OCI-LY3 (cell line): Measurements from ENCODE around the gene RPH3AL.

ENCODE experiments used
- H2AFZ ChIP-seq: fragments of 200-600, 300-600 bp; shearing (Covaris generic); 2 replicates; pipeline ENCODE4 v1.6.0; 2014; ENCODE audit warnings: antibody characterized with exemption, low read depth, low read length
- H3K27ac ChIP-seq: fragments of 200-600, 300-600 bp; sonication (generic); 2 replicates; pipeline ENCODE4 v1.5.1; 2014; ENCODE audit warnings: mild to moderate bottlenecking, low read length, moderate library complexity, mixed read lengths
- H3K27me3 ChIP-seq: fragments of 200-600, 300-600 bp; sonication (generic); 2 replicates; pipeline ENCODE4 v1.6.1; 2014; ENCODE audit warnings: low read depth, low read length, mixed read lengths
- H3K36me3 ChIP-seq: fragments of 200-600, 300-600 bp; sonication (generic); replicated peaks from 2 replicates; pipeline ENCODE3; 2014; ENCODE audit warnings: low read depth, low read length, mixed read lengths
- H3K4me1 ChIP-seq: fragments of 300-600, 200-600 bp; sonication (generic); 2 replicates; pipeline ENCODE4 v1.6.1; 2014; ENCODE audit warnings: low read length, mixed read lengths
- H3K4me2 ChIP-seq: fragments of 200-600, 300-600 bp; sonication (generic); 2 replicates; pipeline ENCODE4 v1.6.1; 2014; ENCODE audit warnings: low read length, mixed read lengths
- H3K4me3 ChIP-seq: fragments of 300-600, 200-600 bp; sonication (generic); 2 replicates; pipeline ENCODE4 v1.5.1; 2014; ENCODE audit warnings: antibody characterized with exemption, mild to moderate bottlenecking, low read length, moderate library complexity
- H3K79me2 ChIP-seq: fragments of 300-600, 200-600 bp; shearing (Covaris generic); 2 replicates; pipeline ENCODE4 v1.6.1; 2014; ENCODE audit warnings: mild to moderate bottlenecking, low read length, mixed read lengths
- H3K9ac ChIP-seq: fragments of 300-600, 200-600 bp; shearing (Covaris generic); 2 replicates; pipeline ENCODE4 v1.6.0; 2014; ENCODE audit warnings: mild to moderate bottlenecking, low read length, moderate library complexity
- H3K9me3 ChIP-seq: fragments of 200-600, 300-600 bp; shearing (Covaris generic); 2 replicates; pipeline ENCODE4 v1.6.1; 2014; ENCODE audit warnings: low read length, mixed read lengths; ENCODE audit not compliant: insufficient read depth
- H4K20me1 ChIP-seq: fragments of 200-600, 300-600 bp; sonication (generic); 2 replicates; pipeline ENCODE4 v1.6.1; 2016; ENCODE audit warnings: low read length, mixed read lengths; ENCODE audit not compliant: insufficient read depth
- EZH2phosphoT487 ChIP-seq: fragments of 200-600 bp; shearing (Covaris generic); IDR thresholded peaks from 2 replicates; pipeline ENCODE4 v1.6.1; 2018; ENCODE audit warnings: antibody characterized with exemption, mixed run types, low read depth
- TF ChIP-seq, protein P1 (sequence below): fragments of 200-600, 300-600 bp; sonication (generic); IDR thresholded peaks from 2 replicates; pipeline ENCODE4 v1.5.1; 2014; ENCODE audit warnings: antibody characterized with exemption, low read length, low read depth

Gene RPH3AL

GRCh38 chr17:358491-359151 is 6.0 kb upstream of the RPH3AL start:
- no peaks in the 10 kb centered on the region for H3K27me3 ChIP-seq
- no peak overlapping the region for H3K9ac ChIP-seq
- no peak overlapping the region for H3K4me3 ChIP-seq
- no peaks in the 10 kb centered on the region for H3K79me2 ChIP-seq
- no peaks in the 10 kb centered on the region for H3K36me3 ChIP-seq
- no peak overlapping the region for H3K27ac ChIP-seq
- H2AFZ ChIP-seq = no peak overlapping the region
- H3K9me3 ChIP-seq = no peaks in the 10 kb centered on the region
- no peaks in the 10 kb centered on the region for H3K4me1 ChIP-seq
- no peaks in the 10 kb centered on the region for H4K20me1 ChIP-seq
- H3K4me2 ChIP-seq = no peak overlapping the region
- TF ChIP-seq EZH2phosphoT487 = no peak
- TF ChIP-seq, protein P1, sequence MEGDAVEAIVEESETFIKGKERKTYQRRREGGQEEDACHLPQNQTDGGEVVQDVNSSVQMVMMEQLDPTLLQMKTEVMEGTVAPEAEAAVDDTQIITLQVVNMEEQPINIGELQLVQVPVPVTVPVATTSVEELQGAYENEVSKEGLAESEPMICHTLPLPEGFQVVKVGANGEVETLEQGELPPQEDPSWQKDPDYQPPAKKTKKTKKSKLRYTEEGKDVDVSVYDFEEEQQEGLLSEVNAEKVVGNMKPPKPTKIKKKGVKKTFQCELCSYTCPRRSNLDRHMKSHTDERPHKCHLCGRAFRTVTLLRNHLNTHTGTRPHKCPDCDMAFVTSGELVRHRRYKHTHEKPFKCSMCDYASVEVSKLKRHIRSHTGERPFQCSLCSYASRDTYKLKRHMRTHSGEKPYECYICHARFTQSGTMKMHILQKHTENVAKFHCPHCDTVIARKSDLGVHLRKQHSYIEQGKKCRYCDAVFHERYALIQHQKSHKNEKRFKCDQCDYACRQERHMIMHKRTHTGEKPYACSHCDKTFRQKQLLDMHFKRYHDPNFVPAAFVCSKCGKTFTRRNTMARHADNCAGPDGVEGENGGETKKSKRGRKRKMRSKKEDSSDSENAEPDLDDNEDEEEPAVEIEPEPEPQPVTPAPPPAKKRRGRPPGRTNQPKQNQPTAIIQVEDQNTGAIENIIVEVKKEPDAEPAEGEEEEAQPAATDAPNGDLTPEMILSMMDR = no peak

- no peaks in the 10 kb centered on the region for H3K27me3 ChIP-seq
- no peaks in the 10 kb centered on the region for H3K36me3 ChIP-seq
- no peak for TF ChIP-seq EZH2phosphoT487
- TF ChIP-seq, protein P1 = no peak
- no peak overlapping the region for H3K9ac ChIP-seq
- no peak overlapping the region for H3K4me3 ChIP-seq
- no peak overlapping the region for H2AFZ ChIP-seq
- H3K4me2 ChIP-seq = no peak overlapping the region
- no peaks in the 10 kb centered on the region for H3K79me2 ChIP-seq
- no peaks in the 10 kb centered on the region for H4K20me1 ChIP-seq
- H3K27ac ChIP-seq = no peak overlapping the region
- H3K9me3 ChIP-seq = no peaks in the 10 kb centered on the region
- no peaks in the 10 kb centered on the region for H3K4me1 ChIP-seq
Measured at GRCh38 chr17:357644-358043, 5.0 kb upstream of the RPH3AL start.

GRCh38 chr17:356671-357434 is 4.2 kb upstream of the RPH3AL start:
- Histone ChIP-seq H3K9ac (no peak overlapping the region), H3K4me1 (no peaks in the 10 kb centered on the region), H3K9me3 (no peaks in the 10 kb centered on the region), H3K27ac (no peak overlapping the region), H4K20me1 (no peaks in the 10 kb centered on the region), H3K27me3 (no peaks in the 10 kb centered on the region), H2AFZ (no peak overlapping the region), H3K4me2 (no peak overlapping the region), H3K79me2 (no peaks in the 10 kb centered on the region), H3K36me3 (no peaks in the 10 kb centered on the region), H3K4me3 (no peak overlapping the region)
- TF ChIP-seq EZH2phosphoT487 = no peak

GRCh38 chr17:354651-355556 is 2.3 kb upstream of the RPH3AL start:
- Histone ChIP-seq H3K9ac (no peak overlapping the region), H3K4me3 (no peak overlapping the region), H3K4me2 (no peak overlapping the region), H3K9me3 (no peaks in the 10 kb centered on the region), H3K36me3 (no peaks in the 10 kb centered on the region), H3K27me3 (no peaks in the 10 kb centered on the region), H3K4me1 (no peaks in the 10 kb centered on the region), H2AFZ (no peak overlapping the region), H4K20me1 (no peaks in the 10 kb centered on the region), H3K27ac (no peak overlapping the region), H3K79me2 (no peaks in the 10 kb centered on the region)
- no peak for TF ChIP-seq EZH2phosphoT487
- TF ChIP-seq, protein P1 = no peak
